ENCODE data around the gene RFPL1. TPM values are rescaled to one million over a fixed set of nuclear protein-coding genes. Genes with fewer than 3 reads are reported as not detected.

RFPL1 gene
- total RNA-seq, 2 donors from 2014 or later, result not detected

DNA sequence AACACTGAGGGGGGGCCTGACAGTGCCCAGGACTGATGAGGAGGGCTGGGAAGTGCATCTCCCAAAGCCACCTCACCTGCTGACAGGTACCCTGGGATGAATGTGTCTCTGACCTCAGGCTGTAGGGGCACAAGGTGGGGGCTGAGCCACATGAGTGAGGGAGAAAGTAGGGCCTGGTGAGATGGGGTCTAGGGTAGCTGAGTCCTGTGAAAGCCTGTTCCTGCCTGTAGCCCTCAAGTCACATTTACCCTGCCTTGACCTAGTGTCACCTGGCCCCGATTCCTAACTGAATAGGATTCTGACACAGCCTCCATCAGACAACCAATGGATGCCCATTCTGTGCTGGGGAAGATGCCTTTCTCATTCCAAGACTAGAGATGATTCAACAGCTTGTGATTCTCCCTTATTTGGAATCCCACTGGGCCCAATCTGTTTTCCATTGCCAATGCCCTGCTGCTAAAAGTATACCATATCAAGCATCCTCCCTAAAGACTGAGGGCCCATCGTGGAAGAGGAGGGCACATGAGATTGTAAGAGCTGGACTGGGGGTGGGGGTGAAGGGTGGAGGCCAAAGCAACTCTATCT, 11.1 kb upstream of the RFPL1 start:
- Histone ChIP-seq H3K4me3 (no peak overlapping the region), H3K9me3 (no peaks in the 10 kb centered on the region), H3K27me3 (no peaks in the 10 kb centered on the region), H3K36me3 (replicated peaks in 1 of 2; ENCODE audit: insufficient read depth in 1 of 2, low read depth in 2 of 2) (no peaks in the 10 kb centered on the region), H3K4me1 (no peaks in the 10 kb centered on the region), H3K27ac (no peak overlapping the region)
- DNase-seq (no peak), ATAC-seq (no peak)
- WGBS, 2 donors, result 71% methylated on average over 2 of the region's 2 CpGs
- intact Hi-C loops (cut with DNase I), result no loop called here
- TF ChIP-seq POLR2A (IDR thresholded peaks at IDR 0.05), result no peak
- TF ChIP-seq, protein P1, sequence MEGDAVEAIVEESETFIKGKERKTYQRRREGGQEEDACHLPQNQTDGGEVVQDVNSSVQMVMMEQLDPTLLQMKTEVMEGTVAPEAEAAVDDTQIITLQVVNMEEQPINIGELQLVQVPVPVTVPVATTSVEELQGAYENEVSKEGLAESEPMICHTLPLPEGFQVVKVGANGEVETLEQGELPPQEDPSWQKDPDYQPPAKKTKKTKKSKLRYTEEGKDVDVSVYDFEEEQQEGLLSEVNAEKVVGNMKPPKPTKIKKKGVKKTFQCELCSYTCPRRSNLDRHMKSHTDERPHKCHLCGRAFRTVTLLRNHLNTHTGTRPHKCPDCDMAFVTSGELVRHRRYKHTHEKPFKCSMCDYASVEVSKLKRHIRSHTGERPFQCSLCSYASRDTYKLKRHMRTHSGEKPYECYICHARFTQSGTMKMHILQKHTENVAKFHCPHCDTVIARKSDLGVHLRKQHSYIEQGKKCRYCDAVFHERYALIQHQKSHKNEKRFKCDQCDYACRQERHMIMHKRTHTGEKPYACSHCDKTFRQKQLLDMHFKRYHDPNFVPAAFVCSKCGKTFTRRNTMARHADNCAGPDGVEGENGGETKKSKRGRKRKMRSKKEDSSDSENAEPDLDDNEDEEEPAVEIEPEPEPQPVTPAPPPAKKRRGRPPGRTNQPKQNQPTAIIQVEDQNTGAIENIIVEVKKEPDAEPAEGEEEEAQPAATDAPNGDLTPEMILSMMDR (IDR thresholded peaks at IDR 0.05), result no peak

- no peak overlapping the region for H3K27ac ChIP-seq
- no peaks in the 10 kb centered on the region for H3K36me3 ChIP-seq (replicated peaks in 1 of 2; ENCODE audit: insufficient read depth in 1 of 2, low read depth in 2 of 2)
- intact Hi-C loops (cut with DNase I), result no loop called here
- H3K4me1 ChIP-seq, result no peaks in the 10 kb centered on the region
- no peak for ATAC-seq
- TF ChIP-seq, protein P1 (IDR thresholded peaks at IDR 0.05), result no peak
- TF ChIP-seq POLR2A (IDR thresholded peaks at IDR 0.05), result no peak
- H3K27me3 ChIP-seq, result no peaks in the 10 kb centered on the region
- WGBS, 2 donors, result 28 to 29% methylated on average over 5 of the region's 5 CpGs
- DNase-seq, result no peak
- H3K9me3 ChIP-seq, result no peaks in the 10 kb centered on the region
- no peak overlapping the region for H3K4me3 ChIP-seq
Observed at GRCh38 chr22:29431986-29432385, 6.4 kb upstream of the RFPL1 start.

GRCh38 chr22:29433856-29434255, 4.5 kb upstream of the RFPL1 start:
- intact Hi-C loops (cut with DNase I), result no loop called here

GRCh38 chr22:29434288-29434687, 4.1 kb upstream of the RFPL1 start:
- 75 to 77% methylated on average over 7 of the region's 7 CpGs for WGBS, 2 donors
- no peak overlapping the region for H3K27ac ChIP-seq
- ATAC-seq, result no peak
- intact Hi-C loops (cut with DNase I), result no loop called here
- H3K36me3 ChIP-seq (replicated peaks in 1 of 2; ENCODE audit: insufficient read depth in 1 of 2, low read depth in 2 of 2), result no peaks in the 10 kb centered on the region
- no peaks in the 10 kb centered on the region for H3K27me3 ChIP-seq
- DNase-seq, result no peak
- H3K4me3 ChIP-seq, result no peak overlapping the region
- TF ChIP-seq, protein P1 (IDR thresholded peaks at IDR 0.05), result no peak
- no peak for TF ChIP-seq POLR2A (IDR thresholded peaks at IDR 0.05)
- no peaks in the 10 kb centered on the region for H3K4me1 ChIP-seq
- H3K9me3 ChIP-seq, result no peaks in the 10 kb centered on the region

More at GRCh38 chr22:29433856-29434255, 4.5 kb upstream of the RFPL1 start:
- Histone ChIP-seq H3K27me3 (no peaks in the 10 kb centered on the region), H3K36me3 (replicated peaks in 1 of 2; ENCODE audit: insufficient read depth in 1 of 2, low read depth in 2 of 2) (no peaks in the 10 kb centered on the region), H3K4me3 (no peak overlapping the region), H3K4me1 (no peaks in the 10 kb centered on the region), H3K27ac (no peak overlapping the region), H3K9me3 (no peaks in the 10 kb centered on the region)
- TF ChIP-seq POLR2A (IDR thresholded peaks at IDR 0.05), result no peak
- TF ChIP-seq, protein P1 (IDR thresholded peaks at IDR 0.05), result no peak
- no peak for ATAC-seq
- DNase-seq, result no peak
- WGBS, 2 donors, result 89 to 91% methylated on average over 3 of the region's 3 CpGs
